ENCODE measurements around the gene ODC1. TPM values are rescaled to one million over a fixed set of nuclear protein-coding genes. Genes with fewer than 3 reads are reported as not detected.

ODC1 gene
- polyA plus RNA-seq (501 to 637 TPM (median 613 TPM) in 3 replicates), polyA minus RNA-seq (222 to 540 TPM (median 484 TPM) in 3 replicates)
- 17.0 TPM for polyA plus RNA-seq (2011; ENCODE audit: low read depth)
- polyA plus RNA-seq (2011; cell fraction: cytosol; rRNA removed) = 683 and 864 TPM in 2 replicates
- polyA plus RNA-seq (2011; cell fraction: nucleus; rRNA removed) = 272 and 323 TPM in 2 replicates
- 36.4 and 382 TPM in 2 replicates for polyA plus RNA-seq (2012; ENCODE audit: low replicate concordance)
- polyA minus RNA-seq (2011; cell fraction: cytosol; rRNA and poly(A)+ RNA removed) = 366 TPM
- 86.1 and 158 TPM in 2 replicates for polyA minus RNA-seq (2011; cell fraction: nucleus; rRNA and poly(A)+ RNA removed)

- Histone ChIP-seq H2AFZ (ENCODE audit: control insufficient read depth, low read length) (peak within 1 kb of the TSS; percentile 50), H3K4me2 (ENCODE audit: control insufficient read depth, extremely low read depth, insufficient read depth, low read depth, low read length) (peak within 1 kb of the TSS; percentile 72), H3K9ac (ENCODE audit: control insufficient read depth, extremely low read depth, insufficient read depth, low read length) (peak within 1 kb of the TSS; percentile 73), H3K27ac (ENCODE audit: control insufficient read depth, insufficient read depth, low read length) (peak within 1 kb of the TSS; percentile 76), H3K9me3 (ENCODE audit: control insufficient read depth, low read depth, low read length) (no peaks in the 10 kb centered on the region), H3K4me3 (ENCODE audit: control insufficient read depth in 2 of 3, extremely low read depth in 1 of 3, insufficient read depth in 2 of 3, low read depth in 1 of 3, low read length in 3 of 3) (peak within 1 kb of the TSS; percentile 40 to 72 (median 52)), H4K20me1 (ENCODE audit: control insufficient read depth, extremely low read depth, insufficient read depth, low read length) (peaks cover 13% of the 10 kb centered on the region), H3K9me1 (ENCODE audit: control insufficient read depth, extremely low read depth, insufficient read depth, low read length) (peaks cover 2% of the 10 kb centered on the region), H3K27me3 (ENCODE audit: control insufficient read depth, extremely low read depth, insufficient read depth, low read length) (no peaks in the 10 kb centered on the region), H3K79me2 (ENCODE audit: control insufficient read depth, insufficient read depth, low read length) (peaks cover 19% of the 10 kb centered on the region), H3K36me3 (ENCODE audit: control insufficient read depth in 2 of 2, extremely low read depth in 1 of 2, insufficient read depth in 2 of 2, low read length in 2 of 2) (peaks cover 12 to 24% of the 10 kb centered on the region in 2 experiments), H3K4me1 (ENCODE audit: control insufficient read depth, extremely low read depth, insufficient read depth, low read length) (peaks cover 30% of the 10 kb centered on the region)
- dilution Hi-C loops (cut with MboI; ENCODE audit: extremely low pct_ligation_motif_present, low sequenced_read_pairs) = no loop called here
- TF ChIP-seq CTCF (optimal IDR thresholded peaks at IDR 0.05 in 1 of 3, IDR thresholded peaks at IDR 0.05 in 1 of 3, conservative IDR thresholded peaks at IDR 0.05 in 1 of 3; ENCODE audit: extremely low read depth in 1 of 3, insufficient read depth in 2 of 3, low read length in 3 of 3) = no peak
- TF ChIP-seq EZH2 (IDR thresholded peaks at IDR 0.05; ENCODE audit: low read length) = no peak
- no peak for FAIRE-seq
- no peak for DNase-seq (ENCODE audit: low read depth, low spot score)
Measured at GRCh38 chr2:10447895-10448575, at the start of gene ODC1. ODC1 (minus strand) TSS chr2:10448327; CDS start chr2:10445032, 3,295 bp downstream.

GRCh38 chr2:10497797-10498251, 49.7 kb upstream of the ODC1 start:
- Histone ChIP-seq H3K4me1 (ENCODE audit: control insufficient read depth, extremely low read depth, insufficient read depth, low read length) (peaks cover 54% of the 10 kb centered on the region), H3K27me3 (ENCODE audit: control insufficient read depth, extremely low read depth, insufficient read depth, low read length) (no peaks in the 10 kb centered on the region), H3K9me1 (ENCODE audit: control insufficient read depth, extremely low read depth, insufficient read depth, low read length) (no peaks in the 10 kb centered on the region), H3K9ac (ENCODE audit: control insufficient read depth, extremely low read depth, insufficient read depth, low read length) (peak overlapping the region; percentile 70), H3K4me3 (ENCODE audit: control insufficient read depth in 2 of 3, extremely low read depth in 1 of 3, insufficient read depth in 2 of 3, low read depth in 1 of 3, low read length in 3 of 3) (peak overlapping the region in 1 of 3 experiments; percentile 40), H3K36me3 (ENCODE audit: control insufficient read depth in 2 of 2, extremely low read depth in 1 of 2, insufficient read depth in 2 of 2, low read length in 2 of 2) (no peaks in the 10 kb centered on the region), H3K9me3 (ENCODE audit: control insufficient read depth, low read depth, low read length) (no peaks in the 10 kb centered on the region), H3K79me2 (ENCODE audit: control insufficient read depth, insufficient read depth, low read length) (no peaks in the 10 kb centered on the region), H2AFZ (ENCODE audit: control insufficient read depth, low read length) (no peak overlapping the region), H3K27ac (ENCODE audit: control insufficient read depth, insufficient read depth, low read length) (peak overlapping the region; percentile 56), H3K4me2 (ENCODE audit: control insufficient read depth, extremely low read depth, insufficient read depth, low read depth, low read length) (peak overlapping the region; percentile 73), H4K20me1 (ENCODE audit: control insufficient read depth, extremely low read depth, insufficient read depth, low read length) (no peaks in the 10 kb centered on the region)
- FAIRE-seq = peak; percentile 82
- DNase-seq (ENCODE audit: low read depth, low spot score) = peak; percentile 89
- TF ChIP-seq CTCF (optimal IDR thresholded peaks at IDR 0.05 in 1 of 3, IDR thresholded peaks at IDR 0.05 in 1 of 3, conservative IDR thresholded peaks at IDR 0.05 in 1 of 3; ENCODE audit: extremely low read depth in 1 of 3, insufficient read depth in 2 of 3, low read length in 3 of 3) = no peak
- no peak for TF ChIP-seq EZH2 (IDR thresholded peaks at IDR 0.05; ENCODE audit: low read length)
- dilution Hi-C loops (cut with MboI; ENCODE audit: extremely low pct_ligation_motif_present, low sequenced_read_pairs) = no loop called here
